HG02588 (cell line): Measurements from ENCODE around the gene NYAP1.
"Not testable (repeated sequence)": the region's sequence is repeated elsewhere in the genome, so short reads cannot be mapped to it uniquely, and the experiment has no call there.

ENCODE experiments used
- ATAC-seq: cut with Tn5 transposase; IDR thresholded peaks from one replicate; pipeline ENCODE4 v1.9.1; 2021; ENCODE audit warnings: mild to moderate bottlenecking, moderate library complexity; ENCODE audit not compliant: unreplicated experiment

Gene NYAP1

GRCh38 chr7:100481466-100481865 is 2.3 kb upstream of the NYAP1 start:
- no peak for ATAC-seq

GRCh38 chr7:100482728-100483089 is 1.0 kb upstream of the NYAP1 start:
- no peak for ATAC-seq

GRCh38 chr7:100483090-100483721 is 521 bp upstream of the NYAP1 start:
- ATAC-seq: peak; percentile 41

- no peak for ATAC-seq
These were observed 932 bp downstream of the NYAP1 start for GRCh38 chr7:100484673-100485045.

- ATAC-seq: no peak
These were observed 1.7 kb downstream of the NYAP1 start for GRCh38 chr7:100485471-100485876.

GRCh38 chr7:100486111-100486636 is 2.4 kb downstream of the NYAP1 start:
- no peak for ATAC-seq

GRCh38 chr7:100486753-100487446 is 3.2 kb downstream of the NYAP1 start:
- no peak for ATAC-seq

- no peak for ATAC-seq
These were observed 4.8 kb downstream of the NYAP1 start for GRCh38 chr7:100488333-100489095.

- no peak for ATAC-seq
These were observed 5.4 kb downstream of the NYAP1 start for GRCh38 chr7:100489121-100489520.

- no peak for ATAC-seq
These were observed 6.1 kb downstream of the NYAP1 start for GRCh38 chr7:100489824-100490223.

- no peak for ATAC-seq
These were observed 6.9 kb downstream of the NYAP1 start for GRCh38 chr7:100490483-100491191.

GRCh38 chr7:100491192-100491578 is 7.5 kb downstream of the NYAP1 start:
- ATAC-seq: no peak

GRCh38 chr7:100492738-100493475 is 9.2 kb downstream of the NYAP1 start:
- ATAC-seq: no peak

GRCh38 chr7:100493476-100494264 is 9.9 kb downstream of the NYAP1 start:
- ATAC-seq: peak; percentile 47

- ATAC-seq: no peak
These were observed 12.8 kb downstream of the NYAP1 start for GRCh38 chr7:100496509-100496908.

- not testable (repeated sequence) for ATAC-seq
These were observed 17.0 kb downstream of the NYAP1 start for GRCh38 chr7:100500743-100501142.

- not testable (repeated sequence) for ATAC-seq
These were observed 20.3 kb downstream of the NYAP1 start for GRCh38 chr7:100504031-100504430.

- no peak for ATAC-seq
These were observed 21.3 kb downstream of the NYAP1 start for GRCh38 chr7:100504887-100505611.

- ATAC-seq: no peak
These were observed 22.7 kb downstream of the NYAP1 start for GRCh38 chr7:100506356-100506923.
